ENCODE results near the gene ADK.

Gene ADK

DNA sequence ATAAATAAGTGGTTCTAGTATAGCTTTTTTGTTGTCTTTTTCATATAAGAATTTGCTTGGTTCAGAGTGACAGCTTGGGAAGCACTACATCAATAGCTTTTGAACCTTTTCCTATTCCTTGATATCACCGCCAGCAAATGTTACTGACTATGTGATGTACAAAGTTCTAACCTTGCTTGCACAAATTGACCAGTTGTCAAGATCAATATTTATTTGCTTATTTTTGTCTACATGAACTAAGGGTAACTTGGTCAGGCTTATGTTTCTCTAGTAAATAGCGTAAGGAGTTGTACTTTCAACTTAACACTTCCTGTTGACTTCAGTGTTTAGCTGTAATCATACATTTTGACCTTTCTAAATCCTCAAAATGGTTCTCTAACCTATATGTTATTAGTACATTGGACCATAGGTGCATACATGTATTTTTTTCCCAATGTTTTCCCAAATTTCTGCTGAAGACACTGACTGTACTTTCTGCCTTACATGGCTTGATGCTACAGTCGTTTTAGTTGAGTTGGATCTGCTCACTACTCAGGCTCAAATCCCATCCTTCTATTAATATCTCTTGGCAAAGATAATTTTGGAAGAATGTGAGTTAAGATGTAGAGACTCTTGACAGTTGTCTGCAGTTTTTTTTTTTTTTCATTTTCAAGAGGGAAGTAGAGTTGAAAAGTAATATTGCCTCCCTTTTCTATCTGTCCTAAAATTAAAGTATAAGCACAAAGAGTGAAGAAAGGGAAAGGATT lies 436.3 kb downstream of the ADK start:
- in situ Hi-C loops (cut with MboI; ENCODE audit: low sequenced_read_pairs): no loop called here

DNA sequence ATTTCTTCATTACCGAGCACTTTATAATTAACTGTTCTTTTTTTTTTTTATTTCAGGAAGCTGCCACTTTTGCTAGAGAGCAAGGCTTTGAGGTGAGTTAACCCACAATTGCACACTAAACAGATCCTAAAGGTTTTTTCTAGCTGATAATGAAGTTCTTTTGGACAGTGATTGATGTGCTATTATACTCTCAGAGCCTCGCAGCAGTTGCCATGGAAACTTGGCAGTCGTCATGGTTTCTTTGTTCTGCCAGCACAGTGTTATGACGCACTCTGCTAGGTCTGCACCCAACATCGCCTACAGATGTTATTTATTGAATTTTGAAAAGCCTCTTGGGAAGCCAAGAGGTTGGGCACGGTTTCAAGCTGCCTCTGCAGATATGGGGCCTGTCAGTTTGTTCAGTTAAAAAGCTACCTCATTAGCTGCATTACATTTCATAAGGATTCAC lies 438.2 kb downstream of the ADK start:
- in situ Hi-C loops (cut with MboI; ENCODE audit: low sequenced_read_pairs): no loop called here

DNA sequence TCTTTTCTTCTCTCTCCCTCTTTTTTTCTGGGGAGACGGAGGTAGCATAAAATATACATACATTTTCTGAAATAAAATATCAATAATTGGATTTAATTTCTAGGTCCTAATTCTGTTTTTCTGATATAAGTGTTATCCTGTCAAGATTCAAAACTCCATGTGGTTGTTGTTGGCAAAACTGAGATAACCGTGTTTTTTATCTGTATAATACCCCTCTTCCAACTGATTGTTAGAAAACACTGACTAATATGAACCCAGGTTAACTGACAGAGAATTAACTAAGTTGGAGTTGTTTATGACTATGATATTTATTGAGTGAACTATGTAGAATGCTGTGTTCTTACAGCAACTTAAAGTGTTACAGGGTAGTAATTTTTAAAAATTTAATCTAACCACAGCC lies 438.8 kb downstream of the ADK start:
- in situ Hi-C loops (cut with MboI; ENCODE audit: low sequenced_read_pairs): no loop called here

DNA sequence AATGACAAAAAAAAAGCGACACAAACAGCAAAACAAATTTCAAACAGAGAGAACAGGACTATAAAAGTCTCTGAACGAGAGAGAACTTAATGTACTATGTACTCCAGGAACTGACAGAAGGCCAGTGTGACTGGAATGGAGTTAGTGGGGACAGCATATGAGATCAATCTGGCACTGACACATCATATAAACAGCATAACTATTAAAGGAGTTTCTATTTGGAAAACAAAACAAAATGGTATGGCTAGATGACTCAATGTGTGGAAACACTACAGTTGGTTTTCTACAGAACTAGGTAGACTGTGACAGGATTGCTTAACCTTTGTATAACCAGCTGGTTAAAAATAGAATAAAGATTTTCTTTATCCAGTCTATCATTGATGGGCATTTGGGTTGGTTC lies 442.4 kb downstream of the ADK start:
- in situ Hi-C loops (cut with MboI; ENCODE audit: low sequenced_read_pairs): no loop called here

DNA sequence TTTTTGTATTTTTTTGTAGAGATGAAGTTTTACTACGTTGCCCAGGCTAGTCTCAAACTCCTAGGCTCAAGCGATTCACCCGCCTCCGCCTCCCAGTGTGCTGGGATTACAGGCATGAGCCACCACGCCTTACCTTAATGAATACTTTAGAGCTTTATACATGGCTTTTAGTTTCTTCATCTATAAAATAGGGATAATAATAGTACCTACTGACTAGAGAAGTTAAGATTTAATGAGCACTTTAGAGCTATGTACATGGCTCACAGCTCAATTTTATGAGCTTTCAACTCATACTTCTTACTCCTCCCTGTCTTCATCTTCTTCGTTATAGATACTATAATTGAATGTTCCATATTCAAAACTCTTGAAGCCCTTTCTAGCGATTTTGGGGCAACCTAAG lies 445.7 kb downstream of the ADK start:
- in situ Hi-C loops (cut with MboI; ENCODE audit: low sequenced_read_pairs): no loop called here

DNA sequence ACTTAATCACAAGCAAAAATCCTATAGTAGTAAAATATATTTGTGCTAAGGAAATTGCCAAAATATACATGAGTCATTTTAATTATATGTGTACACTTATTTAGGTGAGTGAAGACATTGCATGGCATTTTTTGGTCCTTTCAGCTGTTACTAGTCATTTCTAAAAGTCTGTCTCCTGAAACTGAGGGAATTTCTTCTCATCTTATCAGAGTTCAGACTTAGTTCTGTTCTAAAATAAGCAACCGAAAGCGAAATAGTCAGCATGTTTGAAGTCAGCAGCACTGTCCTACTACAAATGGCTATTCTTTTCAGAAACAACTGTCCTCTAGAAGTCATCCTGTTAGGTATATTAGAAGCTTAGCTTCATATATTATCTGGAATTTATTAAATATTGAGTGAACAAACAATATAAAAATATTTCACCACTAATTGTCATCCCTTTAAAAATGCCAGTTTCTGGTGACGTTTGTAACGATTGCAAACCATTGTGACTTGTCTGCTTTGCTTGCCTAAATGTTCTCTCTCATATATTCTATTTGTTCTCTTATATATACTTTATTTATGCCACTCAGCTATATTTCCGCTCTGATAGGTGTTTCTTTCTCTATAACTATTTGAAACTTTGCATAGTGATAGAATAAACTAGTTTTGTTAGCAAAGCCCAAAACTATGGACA lies 448.0 kb downstream of the ADK start:
- in situ Hi-C loops (cut with MboI; ENCODE audit: low sequenced_read_pairs): no loop called here

DNA sequence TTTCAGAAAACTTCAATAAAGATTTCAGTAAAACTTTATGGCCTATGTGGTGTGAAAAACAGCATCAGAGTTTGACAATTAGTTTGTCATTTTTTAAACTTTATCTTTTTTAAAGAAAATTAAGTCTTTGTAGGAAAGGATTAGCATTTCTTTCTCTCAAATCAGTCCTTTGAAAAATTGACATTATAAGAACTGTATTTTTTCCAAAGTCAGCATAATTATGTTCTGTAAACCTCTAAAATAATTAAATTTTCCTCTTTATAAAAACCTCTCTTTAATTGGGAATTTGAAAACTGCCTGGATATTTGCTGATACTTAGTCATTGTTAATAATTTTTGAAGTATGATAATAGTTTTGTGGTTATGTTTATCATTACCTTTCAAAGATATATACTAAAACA lies 448.7 kb downstream of the ADK start:
- in situ Hi-C loops (cut with MboI; ENCODE audit: low sequenced_read_pairs): no loop called here

DNA sequence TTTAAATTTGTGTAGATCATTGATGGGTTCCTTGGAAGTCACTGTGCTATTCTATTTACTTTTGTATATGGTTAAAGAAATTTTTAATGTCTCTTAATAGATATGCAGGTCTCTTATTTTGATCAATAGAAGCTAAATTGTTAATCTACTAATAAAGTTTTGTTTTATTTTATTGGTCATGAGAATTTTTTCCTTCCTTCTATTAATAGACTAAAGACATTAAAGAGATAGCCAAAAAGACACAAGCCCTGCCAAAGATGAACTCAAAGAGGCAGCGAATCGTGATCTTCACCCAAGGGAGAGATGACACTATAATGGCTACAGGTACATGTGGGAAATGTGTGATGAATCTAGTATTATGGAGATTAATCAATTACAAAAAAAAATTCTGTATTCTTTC lies 449.1 kb downstream of the ADK start:
- in situ Hi-C loops (cut with MboI; ENCODE audit: low sequenced_read_pairs): no loop called here

DNA sequence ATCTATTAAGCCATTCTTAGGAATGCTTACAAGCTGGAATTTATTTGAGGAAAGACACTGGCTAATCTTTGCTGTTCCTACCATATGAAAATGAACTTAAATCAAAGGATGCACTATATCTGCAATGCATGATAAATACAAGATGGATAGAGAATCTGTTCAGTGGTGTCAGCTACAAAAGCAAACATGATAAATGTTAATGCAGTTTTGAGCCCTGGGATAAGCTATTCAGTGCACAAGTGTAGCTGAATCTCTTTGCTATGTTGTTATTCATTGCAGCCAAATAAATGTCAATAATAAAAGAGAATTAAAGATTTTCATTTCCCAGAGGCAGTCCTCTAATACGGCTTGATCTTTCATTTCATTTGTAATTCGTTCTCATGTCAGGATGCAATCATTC lies 451.6 kb downstream of the ADK start:
- in situ Hi-C loops (cut with MboI; ENCODE audit: low sequenced_read_pairs): no loop called here

DNA sequence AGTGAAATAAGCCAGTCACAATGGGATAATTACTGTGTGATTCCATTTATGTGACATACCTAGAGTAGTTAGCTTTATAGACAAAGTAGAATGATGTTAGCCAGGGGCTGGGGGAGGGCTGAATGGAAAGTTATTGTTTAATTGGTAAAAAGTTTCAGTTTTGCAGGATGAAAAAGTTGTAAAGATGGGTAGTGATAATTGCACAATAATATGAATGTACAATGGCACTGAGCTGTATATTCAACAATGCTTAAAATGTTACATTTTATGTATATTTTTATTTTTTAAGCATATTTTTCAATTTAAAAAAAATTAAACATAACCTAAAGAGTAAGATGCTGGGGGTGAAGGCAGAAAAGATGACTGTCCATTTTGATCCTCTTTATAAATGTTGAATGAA lies 459.3 kb downstream of the ADK start:
- in situ Hi-C loops (cut with MboI; ENCODE audit: low sequenced_read_pairs): no loop called here

DNA sequence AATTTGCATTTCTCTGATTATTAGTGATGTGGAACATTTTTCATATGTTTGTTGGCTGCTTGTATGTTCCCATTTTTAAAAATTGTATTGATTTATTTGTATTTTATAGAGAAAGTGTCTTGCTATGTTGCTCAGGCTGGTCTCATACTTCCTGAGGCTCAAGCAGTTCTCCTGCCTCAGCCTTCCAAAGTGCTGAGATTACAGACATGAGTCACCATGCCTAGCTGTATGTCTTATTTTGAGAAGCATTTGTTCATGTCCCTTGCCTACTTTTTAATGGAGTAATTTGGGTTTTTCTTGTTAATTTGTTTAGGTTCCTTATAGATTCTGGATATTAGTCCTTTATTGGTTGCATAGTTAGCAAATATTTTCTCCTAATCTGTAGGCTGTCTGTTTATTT lies 461.2 kb downstream of the ADK start:
- in situ Hi-C loops (cut with MboI; ENCODE audit: low sequenced_read_pairs): no loop called here

DNA sequence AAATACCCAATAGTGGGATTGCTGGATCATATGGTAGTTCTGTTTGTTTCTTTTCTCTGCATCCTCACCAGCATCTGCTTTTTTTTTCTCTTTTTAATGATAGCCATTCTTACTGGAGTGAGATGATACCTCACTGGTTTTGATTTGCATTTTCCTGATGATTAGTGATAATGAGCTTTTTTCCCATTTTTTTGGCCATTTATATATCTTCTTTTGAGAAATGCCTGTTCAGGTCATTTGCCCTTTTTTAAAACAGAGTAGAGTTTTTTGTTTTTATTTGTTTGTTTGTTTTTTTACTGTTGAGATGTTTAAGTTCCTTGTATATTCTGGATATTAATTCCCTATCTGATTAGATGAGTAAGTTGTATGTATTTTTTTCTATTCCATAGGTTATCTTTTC lies 469.6 kb downstream of the ADK start:
- in situ Hi-C loops (cut with MboI; ENCODE audit: low sequenced_read_pairs): no loop called here

DNA sequence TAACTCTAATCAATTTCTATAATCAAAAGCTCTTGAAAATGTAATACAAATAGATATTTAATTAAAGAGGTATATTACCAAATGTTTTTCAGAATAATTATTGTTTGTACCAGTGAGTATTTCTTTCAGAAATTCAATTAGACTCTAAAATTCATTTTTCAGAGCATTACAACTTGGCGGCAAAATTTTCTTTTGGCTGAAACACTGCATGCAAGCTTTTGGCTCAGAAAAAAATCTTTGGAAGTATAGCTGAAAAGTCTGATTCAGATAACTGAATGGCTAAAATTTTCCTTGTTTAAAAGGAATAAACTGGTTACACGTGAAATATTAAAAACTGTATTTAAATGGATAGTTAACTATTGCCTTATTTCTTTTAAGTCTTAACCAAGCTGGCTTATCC lies 472.8 kb downstream of the ADK start:
- in situ Hi-C loops (cut with MboI; ENCODE audit: low sequenced_read_pairs): no loop called here

DNA sequence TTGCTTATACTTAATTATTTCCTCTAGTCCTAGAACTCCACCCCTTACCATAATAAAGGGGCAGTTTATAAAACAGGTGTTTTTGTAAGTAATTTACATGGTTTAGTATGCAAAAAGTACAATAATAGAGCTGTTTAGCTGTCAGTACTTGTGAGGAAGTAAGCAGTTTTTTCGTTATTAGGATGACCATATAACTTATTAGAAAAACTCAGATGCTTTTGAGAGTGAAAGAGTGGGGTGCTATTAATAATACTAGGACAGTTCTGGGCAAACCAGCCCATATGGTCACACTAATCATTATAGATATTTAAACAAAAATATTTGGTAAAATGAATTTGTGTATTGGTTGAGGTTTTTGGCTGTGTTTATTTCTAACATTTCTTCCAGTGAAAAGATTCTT lies 473.5 kb downstream of the ADK start:
- in situ Hi-C loops (cut with MboI; ENCODE audit: low sequenced_read_pairs): no loop called here

DNA sequence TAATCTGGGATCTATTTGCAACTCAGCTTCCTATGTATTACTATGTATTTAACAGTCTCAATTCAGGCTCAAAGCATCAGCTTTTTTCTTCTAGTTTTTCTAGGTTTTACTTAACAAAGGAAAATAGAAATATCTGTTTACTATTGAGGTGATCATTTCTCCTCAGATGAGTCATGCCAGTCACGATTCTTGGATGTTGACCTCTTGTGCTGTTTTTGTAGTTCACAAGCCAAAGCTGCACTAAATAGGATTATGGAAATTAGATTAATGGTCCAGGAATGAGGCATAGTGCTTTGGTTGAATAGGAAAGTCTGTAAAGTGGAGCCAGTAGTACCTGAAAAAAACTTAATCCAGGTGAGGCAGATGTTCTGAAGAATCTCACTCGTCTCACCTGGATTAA lies 477.1 kb downstream of the ADK start:
- in situ Hi-C loops (cut with MboI; ENCODE audit: low sequenced_read_pairs): no loop called here

DNA sequence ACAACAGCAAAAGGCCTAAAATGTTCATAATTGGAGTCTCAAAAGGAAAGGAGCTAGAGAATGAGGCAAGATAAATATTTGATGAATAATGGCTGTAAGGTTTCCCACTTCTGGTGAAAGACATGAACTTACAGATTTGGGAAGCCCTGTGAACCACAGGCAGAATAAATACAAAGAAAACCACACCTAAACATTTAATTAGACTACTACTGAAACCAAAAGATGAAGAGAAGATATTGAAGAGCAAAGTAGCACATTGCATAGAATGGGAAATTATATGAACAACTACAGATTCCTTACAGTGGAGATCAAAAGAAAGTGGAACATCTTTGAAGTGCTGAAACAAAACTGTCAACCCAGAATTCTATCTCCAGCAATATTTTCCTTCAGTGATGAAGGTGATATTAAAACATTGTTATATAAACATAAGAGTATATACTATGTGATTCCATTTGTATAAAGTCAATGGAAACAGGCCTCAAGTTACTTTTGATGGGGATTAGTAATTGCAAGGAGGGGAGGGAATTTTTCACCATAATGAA lies 484.0 kb downstream of the ADK start:
- in situ Hi-C loops (cut with MboI; ENCODE audit: low sequenced_read_pairs): no loop called here

DNA sequence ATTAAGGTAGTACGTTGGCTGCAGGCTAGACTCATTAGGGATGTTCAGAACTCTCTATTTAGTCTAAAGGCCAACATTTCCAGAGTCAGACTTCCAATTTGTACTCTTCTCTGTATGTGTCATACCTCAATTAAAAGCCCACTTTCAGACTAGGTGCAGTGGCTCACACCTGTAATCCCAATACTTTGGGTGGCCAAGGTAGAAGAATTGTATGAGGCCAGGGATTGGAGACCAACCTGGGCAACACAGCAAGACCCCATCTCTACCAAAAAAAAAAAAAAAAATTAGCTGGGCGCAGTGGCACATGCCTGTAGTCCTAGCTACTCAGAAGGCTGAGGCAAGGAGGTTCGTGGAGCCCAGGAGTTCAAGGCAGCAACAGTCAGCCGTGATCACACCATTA lies 484.6 kb downstream of the ADK start:
- in situ Hi-C loops (cut with MboI; ENCODE audit: low sequenced_read_pairs): no loop called here

DNA sequence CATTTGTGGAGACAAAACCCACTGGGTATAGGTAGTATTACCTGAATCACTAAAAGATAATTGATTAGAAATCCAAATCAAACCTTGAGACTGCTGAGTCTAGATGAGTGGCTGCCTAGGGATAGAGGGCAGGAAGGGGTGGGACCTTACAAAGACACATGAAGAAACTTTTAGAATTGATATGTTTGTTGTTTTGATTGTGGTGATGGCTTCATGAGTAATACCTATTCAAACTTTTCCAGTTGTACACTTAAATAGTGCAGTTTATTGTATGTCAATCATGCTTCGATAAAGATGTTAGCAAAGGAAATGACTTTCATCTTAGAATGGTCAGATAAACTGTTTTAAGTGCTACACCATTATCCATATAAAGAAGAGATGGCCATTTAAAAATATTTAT lies 486.7 kb downstream of the ADK start:
- in situ Hi-C loops (cut with MboI; ENCODE audit: low sequenced_read_pairs): no loop called here

DNA sequence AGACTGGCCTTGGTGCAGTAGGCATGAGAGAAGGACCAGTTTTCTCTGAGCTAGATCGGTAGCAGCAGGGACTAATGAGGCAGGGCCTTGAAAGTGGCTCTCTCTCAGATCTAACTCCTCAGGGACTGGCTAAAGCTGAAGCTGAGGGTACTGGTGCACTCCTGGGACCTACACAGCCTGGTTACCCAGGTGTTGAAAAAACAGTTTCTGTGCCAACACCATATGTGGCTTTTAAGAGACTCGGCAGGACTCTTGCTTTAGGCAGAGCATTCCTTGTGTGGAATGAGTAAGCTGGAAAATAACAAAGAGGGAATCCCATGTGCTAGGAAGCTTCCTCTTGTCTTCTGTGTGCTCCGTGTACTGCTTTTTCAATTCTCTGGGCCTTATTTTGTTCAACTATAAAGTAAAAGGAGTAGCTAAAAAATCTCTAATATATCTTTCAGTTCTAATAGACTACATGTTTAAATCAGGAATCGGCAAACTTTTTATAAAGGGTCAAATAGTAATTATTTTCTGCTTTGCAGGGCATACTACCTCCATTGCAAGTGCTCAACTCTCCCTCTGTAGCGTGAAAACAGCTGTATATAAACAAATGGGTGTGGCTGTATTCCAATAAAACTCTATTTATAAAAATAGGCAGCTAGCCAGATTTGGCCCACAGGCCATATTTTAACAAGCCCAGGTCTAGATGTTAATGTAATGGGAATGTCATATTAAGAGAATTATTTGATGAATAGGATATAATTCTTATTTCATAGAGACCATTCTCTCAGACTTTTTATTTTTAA lies 489.3 kb downstream of the ADK start:
- in situ Hi-C loops (cut with MboI; ENCODE audit: low sequenced_read_pairs): no loop called here

DNA sequence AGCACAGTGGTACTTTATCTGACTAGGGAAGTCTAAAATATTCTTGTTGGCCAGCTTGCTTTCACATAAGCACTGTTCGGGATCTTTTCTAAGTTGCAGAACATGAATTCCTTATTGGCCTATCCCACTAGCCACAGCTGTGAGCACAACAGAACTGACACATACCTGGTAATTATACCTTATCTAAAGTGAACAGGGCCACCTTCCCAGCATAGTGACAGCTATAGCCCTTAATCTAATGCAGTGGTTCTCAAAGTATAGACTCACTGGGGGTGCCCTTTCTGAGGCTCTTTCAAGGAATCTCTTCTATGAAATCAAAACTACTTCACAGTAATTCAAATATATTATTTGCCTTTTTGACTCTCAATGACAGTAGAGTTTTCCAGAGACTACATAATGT lies 490.6 kb downstream of the ADK start:
- in situ Hi-C loops (cut with MboI; ENCODE audit: low sequenced_read_pairs): no loop called here

DNA sequence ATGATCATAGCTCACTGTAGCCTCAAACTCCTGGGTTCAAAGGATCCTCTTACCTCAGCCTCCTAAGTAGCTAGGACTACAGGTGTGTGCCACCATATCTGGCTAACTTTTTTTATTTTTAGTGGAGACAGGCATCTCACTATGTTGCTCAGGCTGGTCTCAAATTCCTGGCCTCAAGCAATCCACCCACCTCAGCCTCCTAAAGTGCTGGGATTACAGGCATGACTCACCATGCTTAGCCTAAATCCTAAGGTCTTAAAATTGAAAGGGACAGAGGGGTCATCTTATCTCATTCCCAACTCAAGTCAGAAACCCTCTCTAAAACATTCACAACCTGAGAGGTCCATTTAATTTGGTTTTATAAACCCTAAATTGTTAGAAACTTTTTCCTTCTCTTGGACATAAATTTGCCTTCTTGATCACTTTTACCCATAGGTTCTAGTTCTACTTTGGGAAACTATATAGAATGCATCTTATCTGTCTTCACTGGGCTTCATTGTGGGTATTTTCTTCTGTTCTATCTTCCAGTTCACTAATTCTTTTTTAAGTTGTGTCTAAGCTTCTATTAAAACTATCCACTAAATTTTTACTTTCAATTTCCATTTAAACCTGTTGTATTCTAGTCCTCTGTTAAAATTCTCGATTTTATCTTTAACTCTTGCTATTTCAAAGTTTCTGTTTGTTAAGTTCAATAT lies 492.0 kb downstream of the ADK start:
- in situ Hi-C loops (cut with MboI; ENCODE audit: low sequenced_read_pairs): no loop called here

Measured in hTERT RPE-1 (cell line).